HepG2 (cell line): Measurements from ENCODE around the gene NELL2. TPM values are rescaled to one million over a fixed set of nuclear protein-coding genes. Genes with fewer than 3 reads are reported as not detected.
A peak's percentile ranks its signal among the peaks of the same experiment; 100 is the strongest.

ENCODE experiments used
- ATAC-seq: fragments of 200-7000 bp; cut with Tn5 transposase; 3 replicates; pipeline ENCODE4 v1.9.1; 2020; ENCODE audit warnings: mild to moderate bottlenecking, moderate library complexity
- BruUV-seq: library from RNA; stranded (reverse); fragments of 400-500 nt; replicated peaks from 2 replicates; lab custom pipeline; 2021; lab: Mats Ljungman, UMichigan
- CTCF ChIA-PET: fragments of 300-600 bp; formaldehyde crosslinking; extraction: SDS; loops from one replicate; lab custom pipeline; 2021; ENCODE audit warnings: low total read pairs, inconsistent platforms, low intra/inter-chr PET ratio; lab: Yijun Ruan, JAX
- POLR2A ChIA-PET: fragments of 350-600 bp; sonication (Branson Sonifier 250); formaldehyde crosslinking; loops from one replicate; lab custom pipeline; 2020; ENCODE audit warnings: antibody characterized with exemption, inconsistent platforms; lab: Yijun Ruan, JAX
- DNase-seq: peaks from one replicate; pipeline ENCODE4 v3.0.0-alpha.2; 2015; ENCODE audit warnings: low spot score
- FAIRE-seq: peaks from 3 replicates; lab custom pipeline; 2011; peaks lifted over from hg19 to GRCh38; lab: Jason Lieb, UNC
- H2AFZ ChIP-seq: one replicate; pipeline ENCODE4 v1.6.1; 2011; ENCODE audit warnings: low read length, inconsistent platforms
- H3K27ac ChIP-seq: fragments of 300-600 bp; 3 replicates; pipeline ENCODE4 v1.8.0; 2011; ENCODE audit warnings: mixed run types, mild to moderate bottlenecking, mixed read lengths, low read length, inconsistent platforms; ENCODE audit not compliant: insufficient read depth; ENCODE audit errors: extremely low read length
- H3K27me3 ChIP-seq, 2 experiments: fragments of 200-600 bp in 1 of 2; 2 replicates in 1 of 2; 3 replicates in 1 of 2; pipeline versions ENCODE4 v1.6.0 to v1.8.0; 2011; ENCODE audit warnings: low read length in 2 of 2, mild to moderate bottlenecking in 2 of 2, moderate library complexity in 2 of 2, inconsistent platforms in 1 of 2; ENCODE audit not compliant: insufficient read depth in 2 of 2, control insufficient read depth in 1 of 2
- H3K36me3 ChIP-seq, 2 experiments: fragments of 200-600 bp in 1 of 2; replicated peaks in 1 of 2; 2 replicates in 1 of 2; 3 replicates in 1 of 2; pipeline versions ENCODE4 v1.5.1 to v1.8.0; 2011; ENCODE audit warnings: low read length in 2 of 2, inconsistent platforms in 1 of 2; ENCODE audit not compliant: insufficient read depth in 2 of 2, control insufficient read depth in 1 of 2
- H3K4me1 ChIP-seq: 2 replicates; pipeline ENCODE4 v1.5.1; 2012; ENCODE audit warnings: low read length, inconsistent platforms; ENCODE audit not compliant: insufficient read depth
- H3K4me2 ChIP-seq: 2 replicates; pipeline ENCODE4 v1.6.0; 2011; ENCODE audit warnings: low read depth, low read length, inconsistent platforms
- H3K4me3 ChIP-seq, 3 experiments: fragments of 200-600 bp in 1 of 3; sonication (generic), shearing (Covaris generic) in 1 of 3; replicated peaks in 1 of 3; 2 replicates each; pipeline ENCODE4 v1.5.1; 2011 to 2016; ENCODE audit warnings: low read length in 3 of 3, inconsistent platforms in 2 of 3, low read depth in 2 of 3, mild to moderate bottlenecking in 2 of 3, control low read depth in 1 of 3, mixed read lengths in 1 of 3; ENCODE audit not compliant: insufficient read depth in 1 of 3
- H3K79me2 ChIP-seq: one replicate; pipeline ENCODE4 v1.6.1; 2011; ENCODE audit warnings: low read length, inconsistent platforms; ENCODE audit not compliant: insufficient read depth
- H3K9ac ChIP-seq: 2 replicates; pipeline ENCODE4 v1.6.0; 2011; ENCODE audit warnings: mild to moderate bottlenecking, low read depth, low read length, inconsistent platforms; ENCODE audit not compliant: insufficient read depth
- H3K9me3 ChIP-seq: 2 replicates; pipeline ENCODE4 v1.5.1; 2012; ENCODE audit warnings: mild to moderate bottlenecking, low read length
- H4K20me1 ChIP-seq: 2 replicates; pipeline ENCODE4 v1.6.0; 2011; ENCODE audit warnings: inconsistent platforms, mild to moderate bottlenecking, low read length, moderate library complexity; ENCODE audit not compliant: insufficient read depth
- CEBPB ChIP-seq: IDR thresholded peaks from 2 replicates; pipeline ENCODE4 v1.6.1; 2011; ENCODE audit warnings: low read depth, low read length, improper control_type of control experiment, borderline replicate concordance
- MTF2 ChIP-seq: sonication (generic); formaldehyde crosslinking; IDR thresholded peaks from 2 replicates; pipeline ENCODE4 v1.5.0; 2020; ENCODE audit warnings: missing genetic modification reagents, borderline replicate concordance
- PRMT3 ChIP-seq: sonication (generic); formaldehyde crosslinking; IDR thresholded peaks from 2 replicates; pipeline ENCODE4 v1.8.1; 2022; ENCODE audit warnings: low read depth, mild to moderate bottlenecking, moderate library complexity, missing genetic modification reagents, borderline replicate concordance
- STAT5B ChIP-seq: sonication (generic); formaldehyde crosslinking; IDR thresholded peaks from 2 replicates; pipeline ENCODE4 v1.4.0; 2020; ENCODE audit warnings: missing genetic modification reagents
- ZNF180 ChIP-seq: sonication (generic); formaldehyde crosslinking; IDR thresholded peaks from 2 replicates; pipeline ENCODE4 v1.4.0; 2020; ENCODE audit warnings: low read depth, missing genetic modification reagents, borderline replicate concordance
- ZNF605 ChIP-seq: sonication (generic); formaldehyde crosslinking; IDR thresholded peaks from 2 replicates; pipeline ENCODE4 v1.8.0; 2022; ENCODE audit warnings: mild to moderate bottlenecking, missing genetic modification reagents
- ZNF776 ChIP-seq: sonication (generic); formaldehyde crosslinking; IDR thresholded peaks from 2 replicates; pipeline ENCODE4 v1.4.0; 2020; ENCODE audit warnings: mild to moderate bottlenecking, missing genetic modification reagents
- WGBS: methylation state at CpG from one replicate; pipeline ENCODE4 v1.1.6; 2017; ENCODE audit warnings: low lambda C conversion rate; 5-methylcytosine and 5-hydroxymethylcytosine counted together
- in situ Hi-C: cut with HindIII; loops from 2 replicates; pipeline ENCODE4 v1.10.0; 2017; ENCODE audit warnings: low pct_unique_long_range_greater_than_20kb; ENCODE audit not compliant: extremely low pct_ligation_motif_present
- intact Hi-C: fragments of 100-400 bp; cut with micrococcal nuclease; formaldehyde crosslinking; loops from one replicate; pipeline ENCODE4 v1.10.0; 2022; ENCODE audit not compliant: unreplicated experiment
- polyA plus RNA-seq, 8 experiments: library from polyadenylated mRNA; depleted of rRNA in 3 of 8; stranded (reverse) in 7 of 8; unstranded in 1 of 8; fragments of >200 nt; fragmentation: Illumina TruSeq in 4 of 8; extraction: Trizol in 4 of 8; gene quantifications; 2 replicates each; pipeline versions ENCODE4 v1.2.1 to v1.2.3, GENCODE V29; 2011 to 2016; ENCODE audit warnings: low read depth in 4 of 8, missing spikeins in 1 of 8, mixed read lengths in 1 of 8; ENCODE audit not compliant: insufficient read depth in 1 of 8
- total RNA-seq, 5 experiments: library from RNA; depleted of rRNA; stranded (reverse); fragments of >200 nt; fragmentation: Illumina TruSeq; extraction: Trizol; gene quantifications; 2 replicates each; pipeline ENCODE4 v1.2.3, GENCODE V29; 2016; ENCODE audit warnings: low read depth in 1 of 5
- TF ChIP-seq, protein P1 (sequence below): IDR thresholded peaks from 2 replicates; pipeline ENCODE4 v1.6.1; 2016; ENCODE audit warnings: mild to moderate bottlenecking

The NELL2 gene
- total and polyA plus RNA-seq, 2 of the 13 experiments (the other 11 are each of a cell fraction or from before 2014, with no cell fraction given), result 0.11 TPM; not detected in 1

DNA sequence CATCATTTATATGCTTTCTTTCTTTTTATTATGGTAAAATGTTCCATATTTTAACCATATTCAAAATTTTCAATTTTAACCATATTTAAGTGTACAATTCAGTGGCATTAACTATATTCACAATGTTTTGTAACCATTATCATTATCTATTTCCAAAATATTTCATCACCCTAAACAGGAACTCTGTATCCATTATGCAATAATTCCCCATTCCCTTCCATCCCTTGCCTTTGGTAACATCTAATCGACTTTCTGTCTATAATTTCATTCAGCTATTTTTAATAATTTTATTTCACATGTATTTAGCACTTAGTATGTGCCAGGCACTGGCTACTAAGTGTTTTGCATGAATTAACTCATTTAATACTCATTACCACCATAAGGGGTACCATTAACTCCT lies 287.5 kb downstream of the NELL2 start:
- Histone ChIP-seq H3K79me2 (no peaks in the 10 kb centered on the region), H3K4me3 (no peak overlapping the region), H3K9ac (no peak overlapping the region), H3K4me1 (no peaks in the 10 kb centered on the region), H3K9me3 (no peaks in the 10 kb centered on the region), H3K27ac (no peak overlapping the region), H3K4me2 (no peak overlapping the region), H3K27me3 (no peaks in the 10 kb centered on the region; a peak in 1 of 5 replicates), H4K20me1 (no peaks in the 10 kb centered on the region), H3K36me3 (no peaks in the 10 kb centered on the region), H2AFZ (no peak overlapping the region)
- no peak for ATAC-seq
- BruUV-seq, result no TSS peak
- FAIRE-seq, result no peak
- intact Hi-C loops, result no loop called here
- in situ Hi-C loops, result no loop called here
- TF ChIP-seq ZNF180 (no peak), CEBPB (peak; percentile 42; the same call in 1 of the 2 replicates)
- ChIA-PET POLR2A (no interaction called here), CTCF (no interaction called here)
- 0% methylated on average over 1 of the region's 1 CpG for WGBS
- DNase-seq, result no peak

DNA sequence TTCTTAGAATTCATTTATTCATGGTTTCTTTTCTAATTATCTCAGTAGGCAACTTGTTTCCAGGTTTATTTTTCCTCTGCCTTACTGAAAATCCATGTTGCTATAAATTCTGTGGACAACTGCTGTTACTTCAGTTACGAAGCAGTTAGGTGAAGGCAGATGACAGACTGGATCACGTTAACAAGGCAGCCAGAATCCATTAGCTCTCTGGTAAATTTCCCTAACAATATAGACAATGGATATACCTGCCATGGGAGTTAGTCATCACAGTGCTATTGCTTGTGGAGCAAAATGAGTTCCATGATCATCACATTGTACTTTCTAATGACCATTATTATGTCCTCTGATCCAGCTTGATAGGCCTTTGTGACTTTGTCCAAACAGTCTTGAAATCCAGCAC lies 291.5 kb downstream of the NELL2 start:
- FAIRE-seq, result no peak
- no peaks in the 10 kb centered on the region for H3K79me2 ChIP-seq
- H3K9me3 ChIP-seq, result no peaks in the 10 kb centered on the region
- no peak for TF ChIP-seq STAT5B (CRISPR knock-in tag)
- no peak for TF ChIP-seq MTF2 (CRISPR knock-in tag)
- no peak for TF ChIP-seq ZNF605 (CRISPR knock-in tag)
- TF ChIP-seq, protein P1, sequence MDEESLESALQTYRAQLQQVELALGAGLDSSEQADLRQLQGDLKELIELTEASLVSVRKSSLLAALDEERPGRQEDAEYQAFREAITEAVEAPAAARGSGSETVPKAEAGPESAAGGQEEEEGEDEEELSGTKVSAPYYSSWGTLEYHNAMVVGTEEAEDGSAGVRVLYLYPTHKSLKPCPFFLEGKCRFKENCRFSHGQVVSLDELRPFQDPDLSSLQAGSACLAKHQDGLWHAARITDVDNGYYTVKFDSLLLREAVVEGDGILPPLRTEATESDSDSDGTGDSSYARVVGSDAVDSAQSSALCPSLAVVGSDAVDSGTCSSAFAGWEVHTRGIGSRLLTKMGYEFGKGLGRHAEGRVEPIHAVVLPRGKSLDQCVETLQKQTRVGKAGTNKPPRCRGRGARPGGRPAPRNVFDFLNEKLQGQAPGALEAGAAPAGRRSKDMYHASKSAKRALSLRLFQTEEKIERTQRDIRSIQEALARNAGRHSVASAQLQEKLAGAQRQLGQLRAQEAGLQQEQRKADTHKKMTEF (CRISPR knock-in tag), result no peak
- no peak for TF ChIP-seq ZNF776 (CRISPR knock-in tag)
- no peak for TF ChIP-seq PRMT3 (CRISPR knock-in tag)
- no peaks in the 10 kb centered on the region for H3K36me3 ChIP-seq
- H2AFZ ChIP-seq, result no peak overlapping the region
- no peak overlapping the region for H3K27ac ChIP-seq
- in situ Hi-C loops, result no loop called here
- no peak overlapping the region for H3K9ac ChIP-seq
- no peak for ATAC-seq
- intact Hi-C loops, result no loop called here
- 19% methylated on average over 2 of the region's 2 CpGs for WGBS
- H3K27me3 ChIP-seq, result no peaks in the 10 kb centered on the region; a peak in 1 of 5 replicates
- no TSS peak for BruUV-seq
- no peak overlapping the region for H3K4me2 ChIP-seq
- POLR2A ChIA-PET, result no interaction called here
- H3K4me1 ChIP-seq, result no peaks in the 10 kb centered on the region
- CTCF ChIA-PET, result no interaction called here
- no peaks in the 10 kb centered on the region for H4K20me1 ChIP-seq
- DNase-seq, result no peak
- H3K4me3 ChIP-seq, result no peak overlapping the region
